HCT116 (cell line): ENCODE measurements around the gene PINK1. TPM values are rescaled to one million over a fixed set of nuclear protein-coding genes. Genes with fewer than 3 reads are reported as not detected.
A peak's percentile ranks its signal among the peaks of the same experiment; 100 is the strongest.

Experiments
- ATAC-seq: fragments of 200-7000 bp; cut with Tn5 transposase; 2 replicates; pipeline ENCODE4 v1.9.1; 2020; ENCODE audit warnings: mild to moderate bottlenecking, moderate library complexity
- BruUV-seq: library from RNA; stranded (reverse); fragments of 400-500 nt; replicated peaks from 2 replicates; lab custom pipeline; 2021; lab: Mats Ljungman, UMichigan
- CTCF ChIA-PET: fragments of 300-600 bp; sonication (Branson Sonifier 250); formaldehyde crosslinking; loops from one replicate; lab custom pipeline; 2021; ENCODE audit warnings: antibody characterized with exemption; lab: Charles Lee
- POLR2A ChIA-PET: fragments of 300-600, 350-600 bp; sonication (Branson Sonifier 250); formaldehyde crosslinking; loops from one replicate; lab custom pipeline; 2021; ENCODE audit warnings: antibody characterized with exemption; lab: Charles Lee
- RAD21 ChIA-PET, 2 experiments: fragments of 300-600 bp; sonication (Branson Sonifier 250); formaldehyde crosslinking; loops; one replicate each; lab custom pipeline; 2023; ENCODE audit warnings: low total read pairs in 2 of 2; ENCODE audit not compliant: uncharacterized antibody in 2 of 2, unreplicated experiment in 2 of 2, low non-redundant PET in 1 of 2; lab: Charles Lee
- DNase-seq: peaks from one replicate; pipeline ENCODE4 v3.0.0-alpha.2; 2010; ENCODE audit warnings: low read depth, low spot score
- H2AFZ ChIP-seq: fragments of 200-600 bp; shearing (Covaris generic), sonication (generic); 2 replicates; pipeline ENCODE4 v1.6.1; 2017; ENCODE audit warnings: low read depth, mixed run types, mixed read lengths, antibody characterized with exemption, low read length; ENCODE audit not compliant: poor library complexity, severe bottlenecking
- H3K27ac ChIP-seq: 2 replicates; pipeline ENCODE4 v1.5.1; 2012; ENCODE audit warnings: low read depth, low read length
- H3K27me3 ChIP-seq: fragments of 200-600 bp; sonication (generic); 2 replicates; pipeline ENCODE4 v1.6.1; 2016; ENCODE audit warnings: mixed run types, low read length, mixed read lengths; ENCODE audit not compliant: insufficient read depth
- H3K36me3 ChIP-seq, 2 experiments: fragments of 200-500 bp in 1 of 2; fragments of 200-600 bp in 1 of 2; sonication (Bioruptor generic) in 1 of 2; sonication (generic) in 1 of 2; 2 replicates each; pipeline versions ENCODE4 v1.5.1 to v1.6.1; 2014 to 2016; ENCODE audit warnings: low read length in 2 of 2, inconsistent platforms in 1 of 2, mixed read lengths in 1 of 2, mixed run types in 1 of 2; ENCODE audit not compliant: insufficient read depth in 2 of 2, control insufficient read depth in 1 of 2
- H3K4me1 ChIP-seq, 2 experiments: fragments of 200-600 bp in 1 of 2; sonication (generic) in 1 of 2; 2 replicates each; pipeline versions ENCODE4 v1.5.1 to v1.6.1; 2012 to 2017; ENCODE audit warnings: low read length in 2 of 2, inconsistent platforms in 1 of 2, mild to moderate bottlenecking in 1 of 2, mixed read lengths in 1 of 2, mixed run types in 1 of 2, moderate library complexity in 1 of 2; ENCODE audit not compliant: insufficient read depth in 2 of 2, control insufficient read depth in 1 of 2
- H3K4me2 ChIP-seq: fragments of 200-600 bp; sonication (generic); 2 replicates; pipeline ENCODE4 v1.6.1; 2017; ENCODE audit warnings: mixed run types, low read length, mixed read lengths
- H3K4me3 ChIP-seq, 2 experiments: fragments of 200-600 bp in 1 of 2; sonication (generic) in 1 of 2; replicated peaks in 1 of 2; 2 replicates each; pipeline ENCODE4 v1.5.1; 2011 to 2016; ENCODE audit warnings: low read length in 2 of 2, control low read depth in 1 of 2, low read depth in 1 of 2, mild to moderate bottlenecking in 1 of 2, mixed read lengths in 1 of 2, mixed run types in 1 of 2
- H3K79me2 ChIP-seq: fragments of 200-600 bp; sonication (generic); 2 replicates; pipeline ENCODE4 v1.6.1; 2017; ENCODE audit warnings: mild to moderate bottlenecking, mixed run types, low read length, moderate library complexity, mixed read lengths; ENCODE audit not compliant: insufficient read depth
- H3K9ac ChIP-seq: fragments of 200-600 bp; sonication (generic); 2 replicates; pipeline ENCODE4 v1.6.1; 2016; ENCODE audit warnings: low read length, mixed read lengths
- H3K9me2 ChIP-seq: fragments of 200-600 bp; sonication (generic), shearing (Covaris generic); 2 replicates; pipeline ENCODE4 v1.6.1; 2017; ENCODE audit warnings: mixed run types, mild to moderate bottlenecking, moderate library complexity; ENCODE audit not compliant: insufficient read depth
- H3K9me3 ChIP-seq, 2 experiments: fragments of 200-500 bp in 1 of 2; fragments of 200-600 bp in 1 of 2; sonication (Bioruptor generic) in 1 of 2; sonication (generic) in 1 of 2; 2 replicates each; pipeline ENCODE4 v1.6.1; 2014 to 2017; ENCODE audit warnings: low read length in 2 of 2, mixed read lengths in 2 of 2, inconsistent platforms in 1 of 2, low read depth in 1 of 2, mild to moderate bottlenecking in 1 of 2, mixed run types in 1 of 2, moderate library complexity in 1 of 2; ENCODE audit not compliant: control insufficient read depth in 1 of 2, insufficient read depth in 1 of 2
- H4K20me1 ChIP-seq: fragments of 200-600 bp; sonication (generic), shearing (Covaris generic); 2 replicates; pipeline ENCODE4 v1.6.1; 2017; ENCODE audit warnings: mixed run types, mild to moderate bottlenecking, moderate library complexity; ENCODE audit not compliant: insufficient read depth
- CBX3 ChIP-seq: IDR thresholded peaks from 2 replicates; pipeline ENCODE4 v1.6.1; 2012; ENCODE audit warnings: low read depth
- EZH2 ChIP-seq: fragments of 200-600 bp; sonication (generic); IDR thresholded peaks from 2 replicates; pipeline ENCODE4 v1.6.1; 2017; ENCODE audit warnings: antibody characterized with exemption, mixed run types
- FOSL1 ChIP-seq: IDR thresholded peaks from 2 replicates; pipeline ENCODE4 v1.6.1; 2012; ENCODE audit warnings: low read depth
- JUND ChIP-seq: IDR thresholded peaks from 2 replicates; pipeline ENCODE4 v1.6.1; 2012
- POLR2A ChIP-seq: IDR thresholded peaks from 2 replicates; pipeline ENCODE4 v1.7.0; 2011; ENCODE audit warnings: borderline replicate concordance; ENCODE audit not compliant: insufficient read depth, insufficient read length; ENCODE audit errors: extremely low read depth
- POLR2AphosphoS5 ChIP-seq: IDR thresholded peaks from 2 replicates; pipeline ENCODE4 v1.6.1; 2011; ENCODE audit warnings: mild to moderate bottlenecking, low read depth, low read length, moderate library complexity
- RAD21 ChIP-seq: IDR thresholded peaks from 2 replicates; pipeline ENCODE4 v1.6.1; 2012; ENCODE audit warnings: low read depth, mild to moderate bottlenecking
- SIN3A ChIP-seq: IDR thresholded peaks from 2 replicates; pipeline ENCODE4 v1.6.1; 2012; ENCODE audit warnings: low read depth
- SP1 ChIP-seq: IDR thresholded peaks from 2 replicates; pipeline ENCODE4 v1.6.1; 2012; ENCODE audit warnings: low read depth
- YY1 ChIP-seq: IDR thresholded peaks from 2 replicates; pipeline ENCODE4 v1.6.1; 2011; ENCODE audit warnings: low read length, low read depth, moderate library complexity, mild to moderate bottlenecking; ENCODE audit not compliant: insufficient replicate concordance; ENCODE audit errors: extremely low read depth
- ZFX ChIP-seq: fragments of 450-650 bp; IDR thresholded peaks from 2 replicates; pipeline ENCODE4 v1.6.1; 2017
- ZNF274 ChIP-seq: fragments of 200-500 bp; sonication (Bioruptor generic); IDR thresholded peaks from 2 replicates; pipeline ENCODE4 v1.6.1; 2014; ENCODE audit warnings: mild to moderate bottlenecking, low read depth, low read length, inconsistent platforms
- intact Hi-C: fragments of 100-400 bp; cut with micrococcal nuclease; formaldehyde crosslinking; loops from 2 replicates; pipeline ENCODE4 v1.10.0; 2022
- total RNA-seq: library from RNA; stranded (reverse); gene quantifications from one replicate; pipeline ENCODE4 v1.2.1, GENCODE V29; 2021; ENCODE audit not compliant: unreplicated experiment
- TF ChIP-seq, protein P1 (sequence below): IDR thresholded peaks from 2 replicates; pipeline ENCODE4 v1.6.1; 2012; ENCODE audit warnings: low read depth
- TF ChIP-seq, protein P2 (sequence below): IDR thresholded peaks from 2 replicates; pipeline ENCODE4 v1.6.1; 2012
- TF ChIP-seq, protein P3 (sequence below), 3 experiments: fragments of 200-600 bp in 1 of 3; sonication (generic) in 1 of 3; IDR thresholded peaks in 2 of 3; conservative IDR thresholded peaks in 1 of 3; 2 replicates each; pipeline ENCODE4 v1.5.1; 2012 to 2017; ENCODE audit warnings: low read depth in 2 of 3, low read length in 2 of 3, antibody characterized with exemption in 1 of 3, borderline replicate concordance in 1 of 3, control low read depth in 1 of 3, mild to moderate bottlenecking in 1 of 3, mixed read lengths in 1 of 3, mixed run types in 1 of 3, moderate library complexity in 1 of 3; ENCODE audit not compliant: insufficient read depth in 1 of 3
- TF ChIP-seq, protein P4 (sequence below): IDR thresholded peaks from 2 replicates; pipeline ENCODE4 v1.6.1; 2011; ENCODE audit warnings: mild to moderate bottlenecking, low read length, moderate library complexity; ENCODE audit not compliant: insufficient replicate concordance; ENCODE audit errors: extremely low read depth
- TF ChIP-seq, protein P5 (sequence below): IDR thresholded peaks from 2 replicates; pipeline ENCODE4 v1.6.1; 2012

The PINK1 gene
- total RNA-seq, 1 experiment from 2014 or later, result 29.4 TPM

DNA sequence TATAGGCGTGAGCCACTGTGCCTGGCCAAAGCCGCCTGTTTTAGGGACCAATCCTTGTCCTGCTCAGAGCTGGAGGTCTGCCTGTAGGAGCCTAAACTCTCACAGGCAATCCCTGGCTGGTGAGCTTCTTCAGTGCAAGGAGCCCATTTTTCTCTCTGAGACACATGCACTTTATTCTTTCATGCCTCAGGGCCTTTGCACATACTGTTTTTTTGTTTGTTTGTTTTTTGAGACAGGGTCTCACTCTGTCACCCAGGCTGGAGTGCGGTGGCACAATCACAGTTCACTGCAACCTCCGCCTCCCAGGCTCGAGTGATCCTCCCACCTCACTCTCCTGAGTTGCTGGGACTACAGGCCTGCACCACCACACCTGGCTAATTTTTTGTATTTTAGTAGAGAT is 21.6 kb upstream of the PINK1 start:
- H3K9me3 ChIP-seq, result no peaks in the 10 kb centered on the region
- no peaks in the 10 kb centered on the region for H3K9me2 ChIP-seq
- no TSS peak for BruUV-seq
- peak overlapping the region; percentile 65 for H3K4me2 ChIP-seq
- intact Hi-C loops, result loop anchor here (5.0 kb wide), 1 partner anchor 34 kb away; no protein-coding TSS in a partner anchor
- ChIA-PET RAD21 (interaction anchor here in 1 of 2 experiments (1.1 kb wide), 1 partner anchor 8 kb away, joined by 4 read pairs; no protein-coding TSS in a partner anchor), POLR2A (no interaction called here), CTCF (interaction anchor here (1.1 kb wide), 1 partner anchor 21 kb away, joined by 5 read pairs; no protein-coding TSS in a partner anchor)
- H3K79me2 ChIP-seq, result no peaks in the 10 kb centered on the region
- H4K20me1 ChIP-seq, result no peaks in the 10 kb centered on the region
- TF ChIP-seq SP1, result no peak
- TF ChIP-seq YY1, result no peak
- TF ChIP-seq, protein P1, sequence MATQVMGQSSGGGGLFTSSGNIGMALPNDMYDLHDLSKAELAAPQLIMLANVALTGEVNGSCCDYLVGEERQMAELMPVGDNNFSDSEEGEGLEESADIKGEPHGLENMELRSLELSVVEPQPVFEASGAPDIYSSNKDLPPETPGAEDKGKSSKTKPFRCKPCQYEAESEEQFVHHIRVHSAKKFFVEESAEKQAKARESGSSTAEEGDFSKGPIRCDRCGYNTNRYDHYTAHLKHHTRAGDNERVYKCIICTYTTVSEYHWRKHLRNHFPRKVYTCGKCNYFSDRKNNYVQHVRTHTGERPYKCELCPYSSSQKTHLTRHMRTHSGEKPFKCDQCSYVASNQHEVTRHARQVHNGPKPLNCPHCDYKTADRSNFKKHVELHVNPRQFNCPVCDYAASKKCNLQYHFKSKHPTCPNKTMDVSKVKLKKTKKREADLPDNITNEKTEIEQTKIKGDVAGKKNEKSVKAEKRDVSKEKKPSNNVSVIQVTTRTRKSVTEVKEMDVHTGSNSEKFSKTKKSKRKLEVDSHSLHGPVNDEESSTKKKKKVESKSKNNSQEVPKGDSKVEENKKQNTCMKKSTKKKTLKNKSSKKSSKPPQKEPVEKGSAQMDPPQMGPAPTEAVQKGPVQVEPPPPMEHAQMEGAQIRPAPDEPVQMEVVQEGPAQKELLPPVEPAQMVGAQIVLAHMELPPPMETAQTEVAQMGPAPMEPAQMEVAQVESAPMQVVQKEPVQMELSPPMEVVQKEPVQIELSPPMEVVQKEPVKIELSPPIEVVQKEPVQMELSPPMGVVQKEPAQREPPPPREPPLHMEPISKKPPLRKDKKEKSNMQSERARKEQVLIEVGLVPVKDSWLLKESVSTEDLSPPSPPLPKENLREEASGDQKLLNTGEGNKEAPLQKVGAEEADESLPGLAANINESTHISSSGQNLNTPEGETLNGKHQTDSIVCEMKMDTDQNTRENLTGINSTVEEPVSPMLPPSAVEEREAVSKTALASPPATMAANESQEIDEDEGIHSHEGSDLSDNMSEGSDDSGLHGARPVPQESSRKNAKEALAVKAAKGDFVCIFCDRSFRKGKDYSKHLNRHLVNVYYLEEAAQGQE, result no peak
- no peak for TF ChIP-seq ZNF274
- TF ChIP-seq, protein P2, sequence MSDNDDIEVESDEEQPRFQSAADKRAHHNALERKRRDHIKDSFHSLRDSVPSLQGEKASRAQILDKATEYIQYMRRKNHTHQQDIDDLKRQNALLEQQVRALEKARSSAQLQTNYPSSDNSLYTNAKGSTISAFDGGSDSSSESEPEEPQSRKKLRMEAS, result no peak
- no peak for TF ChIP-seq FOSL1
- no peak for TF ChIP-seq EZH2
- TF ChIP-seq, protein P3, sequence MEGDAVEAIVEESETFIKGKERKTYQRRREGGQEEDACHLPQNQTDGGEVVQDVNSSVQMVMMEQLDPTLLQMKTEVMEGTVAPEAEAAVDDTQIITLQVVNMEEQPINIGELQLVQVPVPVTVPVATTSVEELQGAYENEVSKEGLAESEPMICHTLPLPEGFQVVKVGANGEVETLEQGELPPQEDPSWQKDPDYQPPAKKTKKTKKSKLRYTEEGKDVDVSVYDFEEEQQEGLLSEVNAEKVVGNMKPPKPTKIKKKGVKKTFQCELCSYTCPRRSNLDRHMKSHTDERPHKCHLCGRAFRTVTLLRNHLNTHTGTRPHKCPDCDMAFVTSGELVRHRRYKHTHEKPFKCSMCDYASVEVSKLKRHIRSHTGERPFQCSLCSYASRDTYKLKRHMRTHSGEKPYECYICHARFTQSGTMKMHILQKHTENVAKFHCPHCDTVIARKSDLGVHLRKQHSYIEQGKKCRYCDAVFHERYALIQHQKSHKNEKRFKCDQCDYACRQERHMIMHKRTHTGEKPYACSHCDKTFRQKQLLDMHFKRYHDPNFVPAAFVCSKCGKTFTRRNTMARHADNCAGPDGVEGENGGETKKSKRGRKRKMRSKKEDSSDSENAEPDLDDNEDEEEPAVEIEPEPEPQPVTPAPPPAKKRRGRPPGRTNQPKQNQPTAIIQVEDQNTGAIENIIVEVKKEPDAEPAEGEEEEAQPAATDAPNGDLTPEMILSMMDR (IDR thresholded peaks at IDR 0.05 in 2 of 3, conservative IDR thresholded peaks at IDR 0.05 in 1 of 3; ENCODE audit: borderline replicate concordance in 1 of 3, insufficient read depth in 1 of 3, low read depth in 2 of 3, low read length in 2 of 3), result no peak
- TF ChIP-seq SIN3A, result no peak
- TF ChIP-seq ZFX, result no peak
- TF ChIP-seq, protein P4, sequence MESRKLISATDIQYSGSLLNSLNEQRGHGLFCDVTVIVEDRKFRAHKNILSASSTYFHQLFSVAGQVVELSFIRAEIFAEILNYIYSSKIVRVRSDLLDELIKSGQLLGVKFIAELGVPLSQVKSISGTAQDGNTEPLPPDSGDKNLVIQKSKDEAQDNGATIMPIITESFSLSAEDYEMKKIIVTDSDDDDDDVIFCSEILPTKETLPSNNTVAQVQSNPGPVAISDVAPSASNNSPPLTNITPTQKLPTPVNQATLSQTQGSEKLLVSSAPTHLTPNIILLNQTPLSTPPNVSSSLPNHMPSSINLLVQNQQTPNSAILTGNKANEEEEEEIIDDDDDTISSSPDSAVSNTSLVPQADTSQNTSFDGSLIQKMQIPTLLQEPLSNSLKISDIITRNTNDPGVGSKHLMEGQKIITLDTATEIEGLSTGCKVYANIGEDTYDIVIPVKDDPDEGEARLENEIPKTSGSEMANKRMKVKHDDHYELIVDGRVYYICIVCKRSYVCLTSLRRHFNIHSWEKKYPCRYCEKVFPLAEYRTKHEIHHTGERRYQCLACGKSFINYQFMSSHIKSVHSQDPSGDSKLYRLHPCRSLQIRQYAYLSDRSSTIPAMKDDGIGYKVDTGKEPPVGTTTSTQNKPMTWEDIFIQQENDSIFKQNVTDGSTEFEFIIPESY, result no peak
- TF ChIP-seq CBX3, result no peak
- TF ChIP-seq, protein P5, sequence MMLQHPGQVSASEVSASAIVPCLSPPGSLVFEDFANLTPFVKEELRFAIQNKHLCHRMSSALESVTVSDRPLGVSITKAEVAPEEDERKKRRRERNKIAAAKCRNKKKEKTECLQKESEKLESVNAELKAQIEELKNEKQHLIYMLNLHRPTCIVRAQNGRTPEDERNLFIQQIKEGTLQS, result no peak
- no peak for TF ChIP-seq RAD21
- no peak for TF ChIP-seq POLR2A
- no peak for TF ChIP-seq JUND
- no peak for TF ChIP-seq POLR2AphosphoS5
- H3K4me3 ChIP-seq, result peak overlapping the region in 1 of 2 experiments; percentile 2; a peak in 1 of 4 replicates
- H3K36me3 ChIP-seq, result no peaks in the 10 kb centered on the region
- H3K9ac ChIP-seq, result peak overlapping the region; percentile 70; the same call in 1 of the 2 replicates
- H3K27ac ChIP-seq, result peak overlapping the region; percentile 94
- H2AFZ ChIP-seq, result no peak overlapping the region
- ATAC-seq, result no peak
- no peak for DNase-seq
- H3K27me3 ChIP-seq, result no peaks in the 10 kb centered on the region
- peaks cover 34 to 45% of the 10 kb centered on the region in 2 experiments for H3K4me1 ChIP-seq
